AG10803 (cell line): ENCODE results near the gene OR8K5.

Experiments used
- DNase-seq: peaks from one replicate; pipeline ENCODE4 v3.0.0; 2010; ENCODE audit warnings: low read depth
- H3K4me3 ChIP-seq: 2 replicates; pipeline ENCODE4 v1.5.1; 2011; ENCODE audit warnings: mild to moderate bottlenecking, low read length, control low read depth
- CTCF ChIP-seq: conservative IDR thresholded peaks from 2 replicates; pipeline ENCODE4 v1.5.1; 2011; ENCODE audit warnings: mild to moderate bottlenecking, low read length, control low read depth, inconsistent platforms

The OR8K5 gene

GRCh38 chr11:56160217-56160616 lies at the start of gene OR8K5:
TSS of gene OR8K5 (minus strand) at chr11:56160317. CDS start at chr11:56160317, 0 bp downstream.
- no peak within 1 kb of the TSS for H3K4me3 ChIP-seq
- no peak for DNase-seq
- TF ChIP-seq CTCF, result no peak

- TF ChIP-seq CTCF, result no peak
- no peak for DNase-seq
- H3K4me3 ChIP-seq, result no peak overlapping the region
Observed at GRCh38 chr11:56207790-56208189, 47.7 kb upstream of the OR8K5 start.

GRCh38 chr11:56197367-56197766 lies 37.2 kb upstream of the OR8K5 start:
- DNase-seq, result no peak
- TF ChIP-seq CTCF, result no peak
- no peak overlapping the region for H3K4me3 ChIP-seq

- no peak for TF ChIP-seq CTCF
- H3K4me3 ChIP-seq, result no peak overlapping the region
- no peak for DNase-seq
Observed at GRCh38 chr11:56196705-56197104, 36.6 kb upstream of the OR8K5 start.

GRCh38 chr11:56188602-56189001 lies 28.5 kb upstream of the OR8K5 start:
- DNase-seq, result no peak
- TF ChIP-seq CTCF, result no peak
- H3K4me3 ChIP-seq, result no peak overlapping the region

GRCh38 chr11:56183459-56183858 lies 23.3 kb upstream of the OR8K5 start:
- DNase-seq, result no peak
- H3K4me3 ChIP-seq, result no peak overlapping the region
- TF ChIP-seq CTCF, result no peak

GRCh38 chr11:56176318-56176717 lies 16.2 kb upstream of the OR8K5 start, which contains the start of gene OR5J2:
TSS of gene OR5J2 (plus strand) at chr11:56176618. CDS start at chr11:56176618, 0 bp downstream.
- TF ChIP-seq CTCF, result no peak
- H3K4me3 ChIP-seq, result no peak within 1 kb of the TSS
- DNase-seq, result no peak
